Medulla oblongata (tissue), 1 donor: Measurements from ENCODE around the gene IQUB.
"Not testable (repeated sequence)": the region's sequence is repeated elsewhere in the genome, so short reads cannot be mapped to it uniquely, and the experiment has no call there.

Experiments
- DNase-seq: peaks from one replicate; pipeline ENCODE4 v3.0.0-alpha.2; 2015; ENCODE audit errors: extremely low spot score

Gene IQUB

DNA sequence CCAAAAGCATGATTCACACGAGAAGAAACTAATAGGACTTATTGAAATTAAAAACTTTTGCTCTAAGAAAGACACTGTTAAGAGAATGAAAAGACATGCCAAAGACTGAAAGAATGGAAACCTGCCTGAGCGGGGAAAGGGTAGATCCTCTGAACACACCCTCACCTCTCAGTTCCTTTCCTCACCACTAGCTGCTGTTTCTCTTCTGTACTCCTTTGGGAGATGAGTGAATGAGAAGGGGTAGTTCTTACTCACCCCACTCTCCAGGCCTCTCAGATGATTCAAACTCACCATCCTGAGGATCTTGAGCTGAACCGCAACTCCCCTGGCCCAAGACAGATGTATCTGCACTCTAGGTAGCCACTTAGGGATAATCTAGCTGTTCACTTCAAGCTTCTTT is 41.9 kb downstream of the IQUB start:
- DNase-seq = no peak

GRCh38 chr7:123485721-123486120 is 48.7 kb downstream of the IQUB start:
- no peak for DNase-seq

- no peak for DNase-seq
Measured at GRCh38 chr7:123485187-123485586, 49.2 kb downstream of the IQUB start.

- DNase-seq = no peak
Measured at GRCh38 chr7:123484199-123484598, 50.2 kb downstream of the IQUB start.

- DNase-seq = no peak
Measured at GRCh38 chr7:123480107-123480506, 54.3 kb downstream of the IQUB start.

- DNase-seq = not testable (repeated sequence)
Measured at GRCh38 chr7:123478056-123478455, 56.3 kb downstream of the IQUB start.

GRCh38 chr7:123472750-123473445 is 61.5 kb downstream of the IQUB start:
- no peak for DNase-seq

DNA sequence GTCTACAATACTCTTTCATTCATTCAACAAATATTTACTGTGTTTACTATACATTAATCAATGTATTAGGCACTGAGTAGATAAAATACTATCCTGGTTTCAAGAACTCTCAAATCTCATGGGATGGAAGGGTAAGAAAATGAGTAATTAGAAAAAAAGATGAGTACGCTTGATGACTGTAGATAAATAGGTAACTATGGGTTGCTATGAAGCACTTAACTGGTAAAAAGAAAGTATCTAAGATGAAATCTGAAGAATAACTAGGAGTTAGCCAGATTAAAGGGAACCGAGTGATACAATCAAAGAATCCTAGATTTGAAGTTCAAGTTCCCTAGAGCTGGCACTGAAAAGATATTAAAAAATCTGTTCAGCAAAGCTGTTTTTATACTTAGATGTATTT is 62.1 kb downstream of the IQUB start:
- DNase-seq = no peak

DNA sequence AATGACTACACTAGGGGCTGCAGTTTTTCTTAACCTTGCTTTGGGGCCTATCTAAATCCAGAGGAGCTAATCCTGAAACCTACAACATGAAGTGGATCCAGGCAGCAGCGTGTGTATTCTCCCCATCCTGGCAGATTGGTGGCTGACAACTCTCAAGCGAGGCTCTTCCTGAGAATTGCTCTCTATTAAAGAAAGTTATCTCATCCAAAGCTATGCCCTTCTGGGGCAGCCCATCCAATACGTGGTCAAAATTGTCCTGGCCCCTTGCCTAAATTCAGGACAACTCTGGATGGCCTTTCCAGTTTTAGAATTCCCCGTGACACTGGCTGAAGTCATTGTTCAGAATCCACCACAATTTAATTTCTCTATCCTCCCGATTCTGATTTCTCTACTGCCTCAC is 66.1 kb downstream of the IQUB start:
- DNase-seq = no peak

- no peak for DNase-seq
Measured at GRCh38 chr7:123463890-123464289, 70.5 kb downstream of the IQUB start.

DNA sequence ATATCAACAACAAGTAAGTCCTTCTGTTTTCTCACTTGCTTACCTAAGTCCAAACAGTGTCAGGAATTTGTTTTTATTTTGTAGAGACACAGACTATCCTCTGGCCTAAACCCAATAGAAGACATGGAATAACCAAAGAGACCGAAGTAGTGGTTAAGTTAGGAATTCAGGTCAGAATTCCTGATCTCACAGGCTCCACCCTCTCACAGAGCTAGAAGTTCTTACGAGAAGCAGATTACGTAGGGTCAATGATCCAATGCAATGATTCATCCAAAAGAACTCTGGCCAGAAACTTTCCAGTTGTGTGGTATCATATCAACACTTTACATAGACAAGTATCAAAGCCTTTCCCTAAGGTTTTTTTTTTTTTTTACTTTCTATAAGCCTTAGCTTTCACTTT is 73.8 kb downstream of the IQUB start:
- DNase-seq = no peak

GRCh38 chr7:123455965-123456470 is 78.4 kb downstream of the IQUB start:
- no peak for DNase-seq

GRCh38 chr7:123440101-123440548 is 94.3 kb downstream of the IQUB start:
- DNase-seq = no peak

DNA sequence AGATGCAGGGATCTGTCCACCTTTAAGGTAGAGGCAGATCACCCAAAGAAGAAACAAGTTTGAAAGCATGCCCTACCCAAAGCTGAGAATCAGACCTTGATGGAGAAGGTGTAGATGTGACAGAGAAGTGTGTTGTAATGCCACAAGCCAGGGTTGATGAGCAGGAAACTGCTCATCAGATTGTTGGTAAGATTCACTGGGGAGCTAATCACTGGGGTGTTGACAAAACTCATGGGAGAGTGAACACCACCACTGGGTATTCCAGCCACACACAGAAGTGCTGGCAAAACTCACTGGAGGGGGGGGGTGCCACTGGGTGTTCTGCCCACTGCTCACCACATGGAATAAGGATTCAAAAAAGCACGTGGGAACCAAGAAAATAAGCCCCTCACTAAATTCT is 95.2 kb downstream of the IQUB start:
- no peak for DNase-seq

DNA sequence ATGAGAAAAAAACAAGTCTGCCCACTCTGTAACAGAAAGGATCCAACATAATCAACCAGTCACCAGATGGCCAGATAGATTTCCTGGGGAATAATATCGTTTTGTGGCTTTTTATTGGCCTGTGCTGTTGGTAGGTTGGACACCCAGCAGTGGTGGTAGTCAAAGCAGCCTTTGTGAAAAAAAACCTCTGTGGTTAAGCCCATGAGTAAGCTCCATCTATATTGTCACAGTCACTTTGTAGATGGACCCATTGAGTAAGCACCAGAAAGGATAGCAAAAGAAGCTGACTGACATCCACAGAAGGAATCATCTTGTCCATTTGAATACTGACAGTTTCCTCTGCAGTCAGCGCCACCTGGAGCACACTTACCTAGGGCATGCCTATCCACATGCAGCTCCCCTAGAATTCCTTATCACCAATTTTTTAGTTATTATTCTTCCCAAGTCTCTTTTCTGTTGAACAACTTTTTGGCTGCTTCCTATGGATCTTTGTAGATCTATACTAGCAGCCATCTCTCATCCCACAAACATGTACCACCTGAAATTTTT is 96.9 kb downstream of the IQUB start:
- no peak for DNase-seq

GRCh38 chr7:123435080-123435700 is 99.2 kb downstream of the IQUB start:
- no peak for DNase-seq

GRCh38 chr7:123433665-123434064 is 100.7 kb downstream of the IQUB start:
- no peak for DNase-seq

- no peak for DNase-seq
Measured at GRCh38 chr7:123432601-123433000, 101.8 kb downstream of the IQUB start.

- no peak for DNase-seq
Measured at GRCh38 chr7:123431075-123431614, 103.2 kb downstream of the IQUB start.

DNA sequence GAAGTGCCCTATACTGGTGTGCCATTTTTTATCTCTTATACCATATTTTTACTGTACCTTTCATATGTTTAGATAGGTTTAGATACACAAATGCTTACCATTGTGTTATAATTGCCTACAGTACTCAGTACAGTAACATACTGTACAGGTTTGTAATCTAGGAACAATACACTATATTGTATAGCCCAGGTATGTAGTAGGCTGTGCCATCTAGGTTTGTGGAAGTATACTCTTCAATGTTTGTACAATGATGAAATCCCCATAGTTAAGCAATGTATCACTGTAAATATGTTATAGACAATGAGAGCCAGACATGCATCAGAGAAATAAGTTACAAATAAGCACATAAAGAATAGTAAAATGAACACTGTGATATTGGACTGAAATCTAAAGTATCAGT is 109.1 kb downstream of the IQUB start:
- no peak for DNase-seq

DNA sequence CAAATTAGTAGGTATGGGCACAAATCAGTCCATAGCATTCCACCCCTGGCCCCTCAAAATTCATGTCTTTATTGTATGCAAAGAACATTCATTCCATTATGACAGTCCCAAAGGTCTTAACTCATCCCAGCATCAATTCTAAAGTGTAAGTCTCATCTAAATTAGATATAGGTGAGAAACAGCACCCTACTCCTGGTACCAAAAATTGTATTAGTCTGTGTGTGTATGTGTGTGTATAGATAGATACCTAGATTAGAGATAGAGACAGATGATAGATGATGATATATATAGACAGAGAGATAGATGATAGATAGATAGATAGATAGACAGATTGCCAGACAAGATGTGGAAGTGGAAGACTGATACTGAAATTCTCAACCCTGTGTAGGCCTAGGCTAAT is 109.9 kb downstream of the IQUB start:
- no peak for DNase-seq

DNA sequence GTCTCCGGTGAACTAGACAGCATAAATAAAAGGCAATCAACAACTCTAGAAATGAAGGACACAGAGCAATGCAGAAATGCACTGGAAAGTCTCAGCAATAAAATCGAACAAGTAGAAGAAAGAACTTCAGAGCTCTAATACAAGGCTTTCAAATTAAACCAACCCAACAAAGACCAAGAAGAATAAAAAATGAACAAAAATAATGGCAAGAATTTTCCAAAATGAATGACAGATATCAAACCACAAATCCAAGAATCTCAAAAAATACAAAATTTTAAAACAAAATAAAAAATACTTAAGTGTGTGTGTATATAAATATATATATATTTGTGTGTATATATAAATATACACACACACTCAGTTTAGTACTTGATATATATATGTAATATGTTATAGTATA is 110.8 kb downstream of the IQUB start:
- DNase-seq = no peak

DNA sequence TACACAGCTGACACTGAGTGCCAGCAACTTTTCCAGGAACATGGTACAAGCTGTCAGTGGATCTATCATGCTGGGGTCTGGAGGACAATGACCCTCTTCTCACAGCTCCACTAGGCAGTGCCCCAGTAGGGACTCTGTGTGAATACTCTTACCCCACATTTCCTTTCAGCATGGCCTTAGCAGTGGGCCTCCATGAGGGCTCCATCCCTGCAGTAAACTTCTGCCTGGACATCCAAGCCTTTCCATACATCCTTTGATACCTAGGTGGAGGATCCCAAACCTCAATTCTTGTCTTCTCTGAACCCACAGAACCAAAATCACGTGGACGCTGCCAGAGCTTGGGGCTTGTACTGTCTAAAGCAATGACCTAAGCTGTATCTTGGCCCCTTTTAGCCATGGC is 116.8 kb downstream of the IQUB start:
- DNase-seq = no peak
